Measurements from ENCODE around the gene CIAO2A.
"Not testable (repeated sequence)": the region's sequence is repeated elsewhere in the genome, so short reads cannot be mapped to it uniquely, and the experiment has no call there.

CIAO2A gene

DNA sequence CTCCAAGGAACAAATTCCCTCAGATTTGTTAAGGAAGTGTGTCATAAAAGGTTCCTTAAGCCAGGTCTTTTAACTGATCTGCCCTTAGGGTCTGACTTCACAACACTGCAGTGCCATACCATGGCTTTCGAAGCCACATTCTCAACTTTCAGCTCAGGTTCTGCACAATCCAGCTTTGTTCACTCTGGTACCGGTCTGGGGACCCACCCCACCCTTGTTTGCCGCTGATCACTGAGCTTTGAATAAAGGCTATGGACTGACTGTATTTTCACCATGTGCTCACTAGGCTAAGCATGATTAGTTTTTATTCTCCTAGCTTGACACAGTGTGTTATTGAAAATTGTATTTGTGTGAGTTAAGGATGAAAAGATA, 18.0 kb upstream of the CIAO2A start:
- DNase-seq (ENCODE audit: low spot score) = no peak

DNA sequence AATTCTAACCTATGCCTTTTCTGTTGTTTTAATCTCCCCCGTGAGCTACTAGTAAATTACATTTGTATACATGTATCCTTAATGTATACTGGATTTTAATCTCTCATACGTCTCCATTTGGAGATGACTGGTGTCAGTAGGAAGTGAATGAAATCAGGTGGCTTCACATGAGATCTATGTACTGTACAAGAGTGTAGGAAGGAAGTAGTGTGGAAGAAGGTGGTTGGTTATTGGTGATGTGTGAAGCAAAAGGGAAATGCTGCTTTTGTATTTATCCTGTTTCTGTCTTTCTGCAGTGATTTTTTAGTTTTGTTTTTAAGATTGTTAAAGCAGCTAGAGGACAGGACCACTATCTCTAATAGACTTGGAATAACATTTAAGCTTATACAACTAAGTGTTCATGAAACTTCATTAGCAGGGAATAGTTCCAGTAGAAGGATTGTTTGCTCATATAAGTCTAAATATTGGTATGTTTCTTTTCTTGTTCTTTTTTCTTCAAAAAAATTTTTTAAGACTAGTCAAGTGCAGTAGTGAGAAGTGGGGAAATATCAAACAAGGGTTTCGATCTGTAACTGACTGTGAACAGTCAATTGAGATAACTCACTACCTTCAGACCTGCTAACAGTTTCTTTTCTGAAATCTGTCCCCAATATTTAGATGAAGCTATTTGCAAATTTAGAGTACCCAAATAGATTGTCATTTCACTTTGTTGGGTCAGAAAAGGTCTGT, 17.5 kb upstream of the CIAO2A start:
- DNase-seq (ENCODE audit: low spot score) = no peak

DNA sequence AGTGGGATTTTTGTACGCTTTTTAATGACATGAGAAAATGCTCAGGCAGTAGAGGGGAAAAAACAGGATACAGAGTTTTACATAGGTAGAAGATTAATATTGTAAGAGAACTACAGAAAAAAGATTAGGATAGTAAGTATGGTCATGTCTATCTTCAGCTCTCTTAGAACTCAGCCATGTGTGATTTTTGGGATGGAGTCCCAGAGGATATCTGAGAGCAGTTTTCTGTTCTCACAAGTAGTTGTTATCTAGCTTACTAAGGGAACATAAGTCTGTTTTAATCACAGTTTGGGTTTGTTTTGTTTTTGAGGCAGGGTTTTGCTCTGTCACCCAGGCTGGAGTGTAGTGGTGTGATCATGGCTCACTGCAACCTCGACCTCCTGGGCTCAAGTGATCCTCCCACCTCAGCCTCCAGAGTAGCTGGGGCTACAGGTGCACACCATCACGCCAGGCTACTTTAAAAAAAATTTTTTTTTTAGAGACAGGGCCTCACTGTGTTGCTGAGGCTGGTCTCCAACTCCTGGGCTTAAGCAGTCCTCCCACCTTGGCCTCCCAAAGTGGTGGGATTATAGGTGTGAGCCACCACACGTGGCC, 16.6 kb upstream of the CIAO2A start:
- DNase-seq (ENCODE audit: low spot score) = not testable (repeated sequence)

DNA sequence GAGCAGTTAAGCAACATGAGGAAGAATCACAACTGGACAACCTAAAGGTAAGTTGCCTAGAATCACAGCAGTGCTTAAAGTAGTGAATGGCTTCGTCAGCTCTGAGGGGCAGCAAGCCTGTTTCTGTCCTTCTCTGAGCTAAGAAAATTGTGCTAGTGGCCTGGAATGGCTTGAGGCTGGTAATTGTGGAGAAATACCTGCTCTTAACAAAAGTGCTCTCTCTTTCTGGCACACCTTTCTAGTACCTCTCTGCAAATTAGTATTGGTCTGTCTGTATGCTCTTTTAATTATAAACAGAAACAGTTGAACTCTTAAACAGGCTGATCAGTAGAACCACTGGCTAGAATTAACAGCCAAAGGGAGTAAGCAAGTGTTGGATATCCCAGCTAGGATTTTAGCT, 13.7 kb upstream of the CIAO2A start:
- no peak for DNase-seq (ENCODE audit: low spot score)

DNA sequence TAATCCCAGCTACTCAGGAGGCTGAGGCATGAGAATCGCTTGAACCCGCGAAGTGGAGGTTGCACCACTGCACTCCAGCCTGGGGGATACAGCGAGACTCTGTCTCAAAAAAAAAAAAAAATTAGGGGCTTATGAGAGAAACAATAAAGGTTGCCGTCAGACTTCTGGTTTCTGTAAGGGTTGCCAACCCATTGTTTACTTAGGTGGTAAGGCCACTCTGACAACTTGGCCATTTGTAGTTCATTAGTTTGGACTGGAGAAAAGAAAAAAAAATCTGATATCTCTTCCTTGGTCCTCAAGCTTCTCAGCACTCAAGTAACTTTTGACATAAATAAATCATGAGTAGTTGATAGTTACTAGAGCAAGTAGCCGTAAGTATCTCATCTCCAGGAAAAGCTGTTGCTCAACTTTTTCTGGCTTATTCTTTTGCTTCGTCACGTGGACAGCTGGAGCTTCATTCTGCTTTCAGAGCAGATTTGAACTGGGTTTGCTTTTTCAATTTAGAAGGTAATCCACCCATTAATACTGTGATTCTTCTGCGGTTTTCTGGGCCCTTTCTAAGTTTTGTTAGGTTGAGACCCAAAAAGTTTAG, 11.6 kb upstream of the CIAO2A start:
- no peak for DNase-seq (ENCODE audit: low spot score)

DNA sequence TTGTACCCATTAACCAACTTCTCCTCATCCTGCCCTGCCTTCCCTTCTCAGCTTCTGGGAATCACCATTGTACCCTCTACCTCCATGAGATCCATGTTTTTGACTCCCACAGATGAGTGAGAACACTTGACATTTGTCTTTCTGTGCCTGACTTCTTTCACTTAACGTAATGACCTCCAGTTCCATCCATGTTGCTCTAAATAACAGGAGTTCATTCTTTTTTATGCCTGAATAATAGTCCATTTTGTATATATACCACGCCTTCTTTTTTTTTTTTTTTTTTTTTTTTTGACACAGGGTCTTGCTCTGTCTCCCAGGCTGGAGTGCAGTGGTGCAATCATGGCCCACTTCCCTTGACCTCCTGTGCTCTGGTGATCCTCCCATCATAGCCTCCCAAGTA, 8.9 kb upstream of the CIAO2A start:
- DNase-seq (ENCODE audit: low spot score) = no peak

DNA sequence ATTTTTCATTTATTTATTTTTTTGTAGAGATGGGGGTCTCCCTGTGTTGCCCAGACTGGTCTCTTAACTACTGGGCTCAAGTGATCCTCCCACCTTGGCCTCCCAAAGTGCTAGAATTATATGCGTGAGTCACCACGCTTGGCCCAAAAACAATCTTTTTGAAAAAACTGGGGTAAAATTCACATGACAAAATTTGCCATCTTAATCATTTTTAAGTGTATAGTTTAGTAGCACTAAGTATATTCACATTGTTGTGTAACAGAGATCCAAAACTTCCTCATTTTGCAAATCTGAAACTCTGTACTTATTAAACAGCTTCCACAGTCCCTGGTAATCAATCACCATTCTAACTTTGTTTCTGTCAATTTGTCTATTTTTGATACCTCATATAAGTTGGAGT, 7.3 kb upstream of the CIAO2A start:
- DNase-seq (ENCODE audit: low spot score) = no peak

DNA sequence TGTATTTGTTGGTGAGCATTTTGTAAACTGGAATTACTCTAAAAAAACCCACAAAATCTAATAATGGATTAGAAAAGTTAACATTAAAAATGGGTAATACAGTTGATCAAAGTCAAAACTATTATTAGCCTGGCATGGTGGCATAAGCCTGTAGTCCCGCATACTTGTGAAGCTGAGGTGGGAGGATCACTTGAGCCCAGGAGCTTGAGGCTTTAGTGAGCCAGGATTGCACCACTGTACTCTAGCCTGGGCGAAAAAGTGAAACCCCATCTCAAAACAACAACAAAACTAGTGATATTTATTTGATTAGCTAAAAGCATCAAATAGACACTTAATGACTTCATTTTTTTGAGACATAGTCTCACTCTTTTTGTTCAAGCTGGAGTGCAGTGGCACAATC, 5.7 kb upstream of the CIAO2A start:
- no peak for DNase-seq (ENCODE audit: low spot score)

DNA sequence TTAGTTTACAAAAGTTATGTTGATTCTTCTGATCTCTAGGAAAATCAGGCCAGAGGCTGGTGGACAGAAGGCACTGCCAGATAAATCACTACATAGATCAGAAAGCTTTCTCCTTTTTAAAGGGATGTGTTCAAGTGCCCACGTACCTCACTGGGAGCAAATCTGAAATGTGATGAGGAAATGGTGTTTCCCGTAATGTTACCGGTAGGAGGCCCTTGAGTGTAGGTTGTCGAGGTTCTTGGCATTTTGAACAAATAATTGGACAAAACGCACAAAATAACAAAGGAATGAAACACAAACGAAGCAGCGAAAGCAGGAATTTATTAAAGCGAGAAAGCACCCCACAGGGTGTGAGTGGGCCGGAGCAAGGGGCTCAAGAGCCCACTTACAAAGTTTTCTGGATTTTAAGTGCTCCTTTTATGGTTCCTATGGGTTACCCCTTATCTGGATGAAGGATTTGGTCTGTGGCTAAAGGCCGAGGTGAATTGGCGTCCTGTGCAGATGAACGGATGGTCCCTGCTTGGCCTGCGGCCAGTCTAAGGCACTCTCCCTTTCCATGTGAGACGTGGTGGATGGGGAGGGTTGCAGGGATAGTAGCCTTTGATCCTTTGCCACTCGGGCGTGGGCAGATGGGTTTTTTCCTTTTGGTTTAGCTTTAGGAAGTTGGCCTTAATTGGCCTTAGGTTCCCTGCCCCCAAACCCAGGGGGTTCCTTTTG, 3.2 kb upstream of the CIAO2A start:
- DNase-seq (ENCODE audit: low spot score) = no peak

DNA sequence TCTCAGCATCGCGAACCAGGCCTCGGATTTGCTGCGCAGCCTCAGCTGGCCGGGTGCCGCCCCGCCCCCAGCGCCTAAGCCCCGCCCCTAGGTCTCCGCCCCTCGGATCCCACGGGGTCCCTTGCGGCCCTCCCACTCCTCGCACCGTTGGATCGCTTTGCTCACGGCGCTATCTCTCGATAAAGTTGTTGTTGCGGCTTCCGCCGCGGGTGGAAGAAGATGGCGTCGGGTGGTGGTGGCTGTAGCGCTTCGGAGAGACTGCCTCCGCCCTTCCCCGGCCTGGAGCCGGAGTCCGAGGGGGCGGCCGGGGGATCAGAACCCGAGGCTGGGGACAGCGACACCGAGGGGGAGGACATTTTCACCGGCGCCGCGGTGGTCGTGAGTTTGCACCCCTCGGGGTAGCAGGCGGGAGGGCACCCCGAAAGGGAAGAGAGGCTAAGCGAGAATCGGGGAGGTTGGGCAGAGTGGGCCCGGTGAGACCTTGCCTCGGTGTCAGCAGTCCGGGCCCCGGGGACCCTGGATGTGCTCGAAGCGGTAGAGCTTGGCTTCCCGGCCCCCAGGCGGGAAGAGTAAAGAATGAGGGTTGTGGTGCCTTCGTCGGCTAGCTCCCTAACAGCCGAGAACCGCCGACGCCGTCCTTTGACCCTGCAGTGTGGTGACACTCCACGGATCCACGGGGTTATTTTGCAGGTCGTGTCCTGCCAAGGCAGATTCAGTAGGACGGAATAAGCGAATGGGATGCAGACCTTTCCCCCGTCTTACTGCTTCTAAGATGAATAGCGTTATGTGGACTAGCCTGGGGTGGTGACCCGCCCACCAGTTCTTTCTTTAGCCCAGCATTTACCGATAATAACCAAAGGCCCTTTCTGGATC, 2.4 kb upstream of the CIAO2A start, which contains the start of gene SNX1:
SNX1 (plus strand) TSS at position 188 of the 873 bp plus-strand sequence; CDS start at position 220, 32 bp downstream.
- DNase-seq (ENCODE audit: low spot score) = peak; percentile 97

DNA sequence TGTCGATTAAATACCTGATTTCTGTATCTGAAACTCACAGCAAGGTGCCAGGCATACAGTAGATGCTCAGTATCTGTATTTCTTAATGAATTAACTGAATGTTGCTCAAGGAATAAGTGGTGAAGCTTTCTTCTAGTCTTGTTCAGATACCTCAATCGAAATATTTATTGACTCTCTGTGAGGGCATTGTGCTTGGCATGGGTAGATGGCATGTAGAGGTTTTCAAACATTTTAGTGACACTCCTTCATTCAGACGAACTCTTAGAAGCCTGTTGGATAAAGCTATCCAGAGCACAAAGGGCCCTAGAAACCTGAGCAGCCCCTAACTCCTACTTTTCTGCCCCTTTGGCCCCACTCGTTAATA, 1.8 kb upstream of the CIAO2A start:
- no peak for DNase-seq (ENCODE audit: low spot score)

DNA sequence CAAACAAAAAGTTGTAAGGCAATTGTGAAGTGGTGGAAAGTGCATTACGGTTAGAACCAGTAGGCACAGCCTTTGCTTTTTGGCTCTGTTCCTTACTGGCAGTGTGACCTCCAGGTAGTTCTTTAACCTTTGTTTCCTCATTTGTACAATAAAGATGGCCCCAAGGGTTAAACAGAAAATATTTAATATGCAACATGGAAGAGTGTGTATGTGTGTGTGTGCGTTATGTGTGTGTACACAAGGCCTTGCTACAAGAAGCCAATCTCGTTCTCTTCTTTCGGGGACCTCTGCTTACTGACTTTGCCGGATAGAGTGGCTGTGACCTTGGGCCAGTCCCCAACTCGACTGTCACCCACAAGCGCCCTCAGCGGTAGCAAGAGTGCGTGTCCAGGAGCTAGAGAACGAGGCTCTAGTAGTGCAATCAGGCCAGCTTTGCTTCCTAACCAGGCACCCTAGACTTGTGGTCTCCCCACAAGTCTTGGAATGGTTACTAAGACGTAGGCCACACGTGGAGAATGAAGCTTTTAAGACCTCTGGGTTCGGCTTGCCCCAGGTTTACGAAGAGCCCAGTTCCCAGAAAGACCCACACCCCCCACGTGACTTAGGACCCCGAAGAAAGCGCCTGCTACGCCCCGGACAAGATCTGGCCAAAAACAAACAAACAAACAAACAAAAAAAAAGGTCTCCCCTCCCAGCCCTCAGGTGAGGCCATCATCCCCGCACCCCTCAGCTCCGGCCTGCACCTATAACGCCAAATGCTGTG, 593 bp downstream of the CIAO2A start:
- peak; percentile 24 for DNase-seq (ENCODE audit: low spot score)

DNA sequence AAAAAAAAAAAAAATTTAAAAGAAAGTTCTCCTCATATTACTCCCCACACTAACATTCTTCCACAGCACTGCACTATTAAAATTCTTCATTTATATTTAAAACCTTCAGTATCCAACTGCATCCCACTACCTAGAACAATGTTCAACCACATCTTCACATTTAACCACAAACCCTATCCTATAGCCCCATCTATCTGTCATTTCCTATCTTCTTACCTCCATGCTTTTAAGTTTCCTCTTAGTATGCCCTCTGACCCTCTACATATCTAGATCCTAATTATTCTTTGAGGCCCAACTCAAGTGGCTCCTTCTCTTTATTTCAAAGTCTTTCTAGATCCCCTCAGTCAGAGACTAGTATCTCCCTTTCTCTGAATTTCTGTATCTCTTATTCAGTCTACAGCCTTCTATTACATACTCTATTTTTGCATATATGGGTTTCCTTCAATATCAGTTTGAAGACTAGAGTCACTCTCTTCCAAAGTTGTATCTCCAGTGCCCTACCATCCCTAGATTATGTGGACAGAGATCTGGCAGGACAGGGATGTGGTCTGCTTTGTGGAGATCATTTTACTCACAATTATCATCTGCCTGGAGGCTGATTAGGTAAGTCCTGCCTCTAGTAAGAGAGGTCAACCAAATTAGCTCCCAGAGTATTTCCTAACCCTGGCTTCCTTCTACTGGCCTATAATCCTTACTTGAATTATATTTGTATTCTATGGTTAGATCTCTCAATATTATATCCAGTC, 1.4 kb downstream of the CIAO2A start:
- peak; percentile 43 for DNase-seq (ENCODE audit: low spot score)

DNA sequence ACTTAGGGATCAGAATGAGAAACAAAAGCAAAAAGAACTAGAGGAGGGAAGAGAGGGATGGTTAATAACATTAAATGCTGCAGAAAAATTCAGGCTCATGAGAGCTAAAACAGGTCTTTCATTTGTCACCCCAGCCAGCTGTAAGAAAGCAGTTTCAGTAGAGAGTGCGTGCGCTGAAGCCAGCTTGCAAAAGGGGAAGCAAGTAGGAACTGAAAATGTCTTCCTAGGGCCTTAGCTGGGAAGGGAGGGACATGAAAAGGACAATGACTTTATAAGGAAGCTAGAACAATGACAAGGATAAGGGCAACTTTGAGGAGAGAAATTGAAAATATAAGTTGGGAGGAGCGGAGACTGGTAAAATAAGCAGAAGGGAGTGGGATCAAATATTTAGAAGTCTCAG, 3.1 kb downstream of the CIAO2A start:
- DNase-seq (ENCODE audit: low spot score) = no peak

DNA sequence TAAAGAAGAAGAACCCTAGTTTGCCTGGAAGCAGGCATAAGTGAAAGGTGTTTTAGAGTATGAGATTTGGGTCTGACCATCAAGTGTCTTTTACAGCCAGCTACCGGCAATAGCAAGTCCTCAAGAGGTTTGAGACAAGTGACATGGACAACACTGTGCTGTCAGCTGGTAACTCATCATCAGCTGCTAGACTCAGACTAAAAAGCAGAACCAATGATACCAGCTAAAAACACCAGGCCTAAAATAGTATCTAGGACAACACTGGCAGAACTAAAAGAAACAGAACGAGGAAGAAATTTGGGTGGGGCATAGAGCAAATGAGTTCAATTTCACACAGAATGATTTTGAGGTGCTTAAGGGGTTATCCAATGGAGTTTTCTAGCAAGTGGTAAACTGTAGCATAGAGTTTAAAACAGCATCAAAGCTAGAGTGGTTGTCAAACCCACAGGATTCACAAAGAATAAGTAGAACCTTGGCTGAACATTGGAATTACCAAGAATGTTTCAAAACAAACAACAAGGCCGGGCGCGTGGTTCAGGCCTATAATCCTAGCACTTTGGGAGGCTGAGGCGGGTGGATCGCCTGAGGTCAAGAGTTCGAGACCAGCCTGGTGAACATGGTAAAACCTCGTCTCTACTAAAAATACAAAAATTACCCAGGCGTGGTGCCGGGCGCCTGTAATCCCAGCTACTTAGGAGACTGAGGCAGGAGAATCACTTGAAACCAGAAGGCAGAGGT, 3.9 kb downstream of the CIAO2A start:
- no peak for DNase-seq (ENCODE audit: low spot score)

DNA sequence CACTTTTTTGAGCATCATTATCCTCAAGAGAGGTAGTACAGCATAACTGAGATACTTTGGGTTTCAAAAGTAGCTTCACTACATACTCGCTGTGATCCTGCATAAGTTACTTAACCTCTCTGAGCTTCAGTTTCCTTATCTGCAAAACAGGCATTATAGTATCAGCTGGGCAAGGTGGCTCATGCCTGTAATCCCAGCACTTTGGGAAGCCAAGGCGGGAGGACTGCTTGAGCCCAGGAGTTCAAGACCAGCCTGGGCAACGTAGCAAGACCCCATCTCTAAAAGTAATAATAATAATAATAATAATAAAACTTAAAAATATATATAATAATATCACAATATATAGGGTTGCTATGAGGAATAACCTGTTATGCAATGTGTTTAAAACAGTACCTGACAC, 10.9 kb downstream of the CIAO2A start:
- no peak for DNase-seq (ENCODE audit: low spot score)

DNA sequence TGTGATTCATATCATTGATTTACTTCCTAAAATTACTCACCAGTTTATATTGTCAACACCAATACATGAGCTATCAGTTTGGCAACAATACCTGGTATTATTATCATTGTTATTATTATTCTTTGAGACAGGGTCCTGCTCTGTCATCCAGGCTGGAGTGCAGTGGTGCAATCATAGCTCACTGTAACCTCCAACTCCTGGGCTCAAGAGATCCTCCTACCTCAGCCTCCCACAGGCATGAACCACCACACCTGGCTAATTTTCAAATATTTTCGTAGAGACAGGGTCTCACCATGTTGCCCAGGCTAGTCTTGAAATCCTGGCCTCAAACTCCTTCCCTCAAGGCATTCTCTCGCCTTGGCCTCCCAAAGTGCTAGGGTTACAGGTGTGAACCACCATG, 20.1 kb downstream of the CIAO2A start:
- not testable (repeated sequence) for DNase-seq (ENCODE audit: low spot score)

DNA sequence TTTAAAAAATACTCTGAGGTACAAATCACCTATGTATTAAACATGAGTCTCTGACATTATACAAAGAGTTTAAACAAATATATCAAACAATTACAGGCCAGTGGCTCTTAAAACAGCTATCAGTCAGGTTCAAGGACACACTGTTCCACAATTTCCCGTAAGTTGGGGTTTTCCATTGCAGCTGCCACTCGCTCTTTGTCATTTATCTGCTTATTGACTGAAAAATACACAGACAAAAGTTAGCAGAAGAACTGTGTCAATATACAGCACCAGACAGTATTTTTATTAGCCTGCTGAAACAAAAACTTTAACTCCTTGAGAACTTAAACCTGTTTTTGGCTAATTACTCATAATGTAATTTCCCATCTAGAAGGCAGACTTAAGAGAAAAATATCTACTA, 20.8 kb downstream of the CIAO2A start:
- no peak for DNase-seq (ENCODE audit: low spot score)

DNA sequence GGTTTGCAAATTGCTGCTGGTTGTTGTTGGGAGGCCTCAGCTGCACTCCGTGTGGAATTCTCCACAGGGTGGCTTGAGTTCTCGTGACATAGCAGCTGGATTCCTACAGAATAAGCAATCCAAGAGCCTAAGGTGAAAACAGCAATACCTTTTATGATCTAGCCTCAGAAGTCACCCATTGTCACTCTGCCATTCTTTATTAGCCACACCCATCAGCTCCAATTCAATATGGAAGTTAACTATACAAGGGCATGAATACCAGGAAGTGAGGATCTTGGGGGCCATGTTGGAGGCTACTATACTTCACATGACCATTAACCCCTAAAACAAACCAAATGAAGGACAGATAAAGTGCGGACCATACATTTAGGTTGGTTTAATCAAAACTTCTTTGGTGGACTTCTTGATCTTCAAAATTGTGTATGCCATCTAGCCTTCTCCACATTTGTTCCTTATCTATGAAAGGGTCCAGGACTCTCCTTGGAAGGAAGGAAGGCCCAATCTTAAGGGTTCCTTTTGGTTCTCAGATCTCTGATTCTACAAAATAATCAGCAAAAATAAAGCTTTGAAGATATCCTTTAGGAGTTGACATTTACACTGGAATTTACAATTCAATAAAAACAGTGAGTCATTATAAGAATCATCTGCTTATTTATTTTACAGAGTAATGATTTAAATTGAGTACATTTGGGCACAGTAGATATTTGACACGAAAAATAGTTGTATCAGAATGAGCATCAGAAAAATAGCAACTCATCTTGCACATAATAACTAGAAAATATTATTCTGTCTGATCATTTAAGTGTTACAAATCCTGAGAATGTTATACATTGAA, 21.5 kb downstream of the CIAO2A start:
- DNase-seq (ENCODE audit: low spot score) = no peak
